Measurements from ENCODE around the gene NFU1.

DNA sequence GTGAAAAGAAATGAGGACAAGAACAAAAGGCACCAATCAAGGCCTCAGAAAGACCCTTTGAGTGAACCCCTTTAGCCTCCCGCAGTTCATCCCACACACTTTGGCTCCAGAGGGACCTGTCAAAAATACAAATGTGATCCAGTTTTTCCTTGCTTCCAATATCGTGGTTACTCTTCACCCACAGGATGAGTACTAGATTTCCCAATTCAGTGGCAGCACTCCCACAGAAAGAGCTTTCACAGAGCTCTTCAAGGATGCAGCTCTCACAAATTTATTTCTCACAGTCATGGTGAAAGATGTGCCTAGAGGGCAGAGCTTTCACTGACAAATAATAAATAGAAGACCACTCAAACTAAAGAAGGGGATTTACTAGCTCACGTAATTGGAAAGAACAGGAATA is 47.2 kb downstream of the NFU1 start:
- TF ChIP-seq, protein P1, sequence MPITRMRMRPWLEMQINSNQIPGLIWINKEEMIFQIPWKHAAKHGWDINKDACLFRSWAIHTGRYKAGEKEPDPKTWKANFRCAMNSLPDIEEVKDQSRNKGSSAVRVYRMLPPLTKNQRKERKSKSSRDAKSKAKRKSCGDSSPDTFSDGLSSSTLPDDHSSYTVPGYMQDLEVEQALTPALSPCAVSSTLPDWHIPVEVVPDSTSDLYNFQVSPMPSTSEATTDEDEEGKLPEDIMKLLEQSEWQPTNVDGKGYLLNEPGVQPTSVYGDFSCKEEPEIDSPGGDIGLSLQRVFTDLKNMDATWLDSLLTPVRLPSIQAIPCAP (CRISPR knock-in tag; IDR thresholded peaks at IDR 0.05; ENCODE audit: low read depth), result no peak
- TF ChIP-seq EZH2 (conservative IDR thresholded peaks at IDR 0.05; ENCODE audit: low read depth, low read length) (no peak), ZNF780A (CRISPR knock-in tag; IDR thresholded peaks at IDR 0.05) (no peak), ZFP1 (CRISPR knock-in tag; IDR thresholded peaks at IDR 0.05) (no peak), HDAC1 (CRISPR knock-in tag; IDR thresholded peaks at IDR 0.05) (no peak), KDM5A (IDR thresholded peaks at IDR 0.05; ENCODE audit: borderline replicate concordance, low read length) (no peak), NFYB (CRISPR knock-in tag; IDR thresholded peaks at IDR 0.05) (no peak), DPF2 (CRISPR knock-in tag; IDR thresholded peaks at IDR 0.05; ENCODE audit: borderline replicate concordance, low read depth) (no peak), ZNF367 (CRISPR knock-in tag; IDR thresholded peaks at IDR 0.05; ENCODE audit: borderline replicate concordance) (no peak), MAFG (CRISPR knock-in tag; IDR thresholded peaks at IDR 0.05) (no peak), CHD2 (IDR thresholded peaks at IDR 0.05; ENCODE audit: low read depth, low read length) (no peak), POLR2A (IDR thresholded peaks at IDR 0.05; ENCODE audit: insufficient read depth in 1 of 2, low read depth in 2 of 2, low read length in 2 of 2) (no peak)
- TF ChIP-seq, protein P2, sequence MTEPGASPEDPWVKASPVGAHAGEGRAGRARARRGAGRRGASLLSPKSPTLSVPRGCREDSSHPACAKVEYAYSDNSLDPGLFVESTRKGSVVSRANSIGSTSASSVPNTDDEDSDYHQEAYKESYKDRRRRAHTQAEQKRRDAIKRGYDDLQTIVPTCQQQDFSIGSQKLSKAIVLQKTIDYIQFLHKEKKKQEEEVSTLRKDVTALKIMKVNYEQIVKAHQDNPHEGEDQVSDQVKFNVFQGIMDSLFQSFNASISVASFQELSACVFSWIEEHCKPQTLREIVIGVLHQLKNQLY (CRISPR knock-in tag; IDR thresholded peaks at IDR 0.05), result no peak
- TF ChIP-seq, protein P3, sequence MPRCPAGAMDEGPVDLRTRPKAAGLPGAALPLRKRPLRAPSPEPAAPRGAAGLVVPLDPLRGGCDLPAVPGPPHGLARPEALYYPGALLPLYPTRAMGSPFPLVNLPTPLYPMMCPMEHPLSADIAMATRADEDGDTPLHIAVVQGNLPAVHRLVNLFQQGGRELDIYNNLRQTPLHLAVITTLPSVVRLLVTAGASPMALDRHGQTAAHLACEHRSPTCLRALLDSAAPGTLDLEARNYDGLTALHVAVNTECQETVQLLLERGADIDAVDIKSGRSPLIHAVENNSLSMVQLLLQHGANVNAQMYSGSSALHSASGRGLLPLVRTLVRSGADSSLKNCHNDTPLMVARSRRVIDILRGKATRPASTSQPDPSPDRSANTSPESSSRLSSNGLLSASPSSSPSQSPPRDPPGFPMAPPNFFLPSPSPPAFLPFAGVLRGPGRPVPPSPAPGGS (CRISPR knock-in tag; IDR thresholded peaks at IDR 0.05), result no peak

Data from HepG2 (cell line).